Hematopoietic multipotent progenitor cell (in vitro differentiated cells): ENCODE data around the gene RXYLT1. TPM values are rescaled to one million over a fixed set of nuclear protein-coding genes. Genes with fewer than 3 reads are reported as not detected.
A peak's percentile ranks its signal among the peaks of the same experiment; 100 is the strongest.
"Not testable (repeated sequence)": the region's sequence is repeated elsewhere in the genome, so short reads cannot be mapped to it uniquely, and the experiment has no call there.

Experiments
- DNase-seq, 3 donors: peaks; one replicate each; pipeline ENCODE4 v3.0.0-alpha.2; 2011 to 2015; ENCODE audit warnings: low read depth in 2 of 3, low spot score in 2 of 3
- small RNA-seq: library from RNA; depleted of rRNA; stranded (forward); fragments of <200 nt; gene quantifications from one replicate; pipeline ENCODE3, GENCODE V24; 2012
- total RNA-seq: library from RNA; depleted of rRNA; stranded (reverse); fragments of >200 nt; gene quantifications from one replicate; pipeline ENCODE4 v1.2.3, GENCODE V29; 2012

RXYLT1 gene
- total RNA-seq, 1 donor = 7.3 TPM

GRCh38 chr12:63841571-63841970 lies 61.9 kb downstream of the RXYLT1 start:
- DNase-seq = no peak

GRCh38 chr12:63842750-63843149 lies 63.0 kb downstream of the RXYLT1 start:
- DNase-seq = not testable (repeated sequence)

- DNase-seq = no peak
Measured at GRCh38 chr12:63843254-63843720, 63.6 kb downstream of the RXYLT1 start.

- peak; percentile 47 to 94 (median 91) for DNase-seq
Measured at GRCh38 chr12:63843721-63844390, 64.1 kb downstream of the RXYLT1 start.

- peak in 2 of 3 donors; percentile 11 to 41 for DNase-seq
Measured at GRCh38 chr12:63844391-63845341, 65.0 kb downstream of the RXYLT1 start, which contains the start of gene SRGAP1. SRGAP1 (plus strand) TSS chr12:63844700; CDS start chr12:63844817, 117 bp downstream.

- DNase-seq = no peak
Measured at GRCh38 chr12:63845726-63846125, 66.0 kb downstream of the RXYLT1 start.

- DNase-seq = no peak
Measured at GRCh38 chr12:63846238-63846967, 66.7 kb downstream of the RXYLT1 start.

GRCh38 chr12:63848450-63848849 lies 68.7 kb downstream of the RXYLT1 start:
- DNase-seq = no peak

- DNase-seq = no peak
Measured at GRCh38 chr12:63849106-63849620, 69.5 kb downstream of the RXYLT1 start.

- DNase-seq = no peak
Measured at GRCh38 chr12:63849641-63850040, 69.9 kb downstream of the RXYLT1 start.

GRCh38 chr12:63853978-63854377 lies 74.3 kb downstream of the RXYLT1 start:
- DNase-seq = no peak

GRCh38 chr12:63855299-63855698 lies 75.6 kb downstream of the RXYLT1 start:
- DNase-seq = no peak

GRCh38 chr12:63857771-63858670 lies 78.3 kb downstream of the RXYLT1 start:
- DNase-seq = no peak

Small RNA genes lying within 50 kb of the gene (small RNA-seq; reads per million reads assigned to genes)
- gene AC084357.1 = not detected

Other genes starting within 250 kb of the RXYLT1 start
- gene DPY19L2, start 111.4 kb upstream of the RXYLT1 start, total RNA-seq = 15.9 TPM
- gene SRGAP1, start 64.8 kb downstream of the RXYLT1 start, total RNA-seq = 0.27 TPM